Large intestine (tissue), 12 donors: ENCODE results near the gene MDM4. TPM values are rescaled to one million over a fixed set of nuclear protein-coding genes. Genes with fewer than 3 reads are reported as not detected.

Source experiments
- DNase-seq, 2 donors: peaks; one replicate each; pipeline versions ENCODE4 v3.0.0 to v3.0.0-alpha.2; 2013
- H3K27ac ChIP-seq: one replicate; pipeline ENCODE4 v1.5.1; 2013; ENCODE audit warnings: low read length
- H3K27me3 ChIP-seq: 2 replicates; pipeline ENCODE4 v1.6.1; 2013; ENCODE audit warnings: low read length; ENCODE audit not compliant: control insufficient read depth, insufficient read depth
- H3K36me3 ChIP-seq: 2 replicates; pipeline ENCODE4 v1.6.1; 2013; ENCODE audit warnings: low read length; ENCODE audit not compliant: control insufficient read depth, insufficient read depth
- H3K4me1 ChIP-seq: one replicate; pipeline ENCODE4 v1.6.1; 2013; ENCODE audit warnings: low read length; ENCODE audit not compliant: control insufficient read depth, insufficient read depth
- H3K4me3 ChIP-seq: one replicate; pipeline ENCODE4 v1.5.1; 2013; ENCODE audit warnings: low read length
- H3K9me3 ChIP-seq: one replicate; pipeline ENCODE4 v1.6.1; 2013; ENCODE audit warnings: mild to moderate bottlenecking, low read depth, low read length, moderate library complexity; ENCODE audit not compliant: control insufficient read depth
- WGBS: methylation state at CpG from one replicate; pipeline ENCODE4 v1.1.5; 2013; ENCODE audit warnings: low lambda C conversion rate; ENCODE audit not compliant: insufficient coverage; 5-methylcytosine and 5-hydroxymethylcytosine counted together
- long read RNA-seq, 11 donors: transcript quantifications; one replicate each; lab custom pipeline, GENCODE V29; 2026
- polyA plus RNA-seq: library from polyadenylated mRNA; unstranded; fragments of 120-200 nt; gene quantifications from one replicate; pipeline ENCODE4 v1.2.1, GENCODE V29; 2013

The MDM4 gene
- polyA plus RNA-seq: 40.1 TPM
- long read RNA-seq, donor 1: 0 reads
- long read RNA-seq, donor 2, full-length matches to known transcripts: 4 of 4 reads
- long read RNA-seq, donor 2, partial matches to known transcripts: 0 of 4 reads
- long read RNA-seq, donor 2, other reads (novel, unspliced or antisense): 0 of 4 reads
- long read RNA-seq, donor 3: 0 reads
- long read RNA-seq, donor 4: 0 reads
- long read RNA-seq, donor 5, full-length matches to known transcripts: 1 of 1 reads
- long read RNA-seq, donor 5, partial matches to known transcripts: 0 of 1 reads
- long read RNA-seq, donor 5, other reads (novel, unspliced or antisense): 0 of 1 reads
- long read RNA-seq, donor 6, full-length matches to known transcripts: 4 of 4 reads
- long read RNA-seq, donor 6, partial matches to known transcripts: 0 of 4 reads
- long read RNA-seq, donor 6, other reads (novel, unspliced or antisense): 0 of 4 reads
- long read RNA-seq, donor 7, full-length matches to known transcripts: 3 of 3 reads
- long read RNA-seq, donor 7, partial matches to known transcripts: 0 of 3 reads
- long read RNA-seq, donor 7, other reads (novel, unspliced or antisense): 0 of 3 reads
- long read RNA-seq, donor 8, full-length matches to known transcripts: 6 of 42 reads
- long read RNA-seq, donor 8, partial matches to known transcripts: 36 of 42 reads
- long read RNA-seq, donor 8, other reads (novel, unspliced or antisense): 0 of 42 reads
- long read RNA-seq, donor 9: 0 reads
- long read RNA-seq, donor 10, full-length matches to known transcripts: 1 of 1 reads
- long read RNA-seq, donor 10, partial matches to known transcripts: 0 of 1 reads
- long read RNA-seq, donor 10, other reads (novel, unspliced or antisense): 0 of 1 reads
- long read RNA-seq, donor 11, full-length matches to known transcripts: 4 of 11 reads
- long read RNA-seq, donor 11, partial matches to known transcripts: 7 of 11 reads
- long read RNA-seq, donor 11, other reads (novel, unspliced or antisense): 0 of 11 reads

GRCh38 chr1:204516180-204516879 lies at the start of gene MDM4:
MDM4 (plus strand) TSS chr1:204516406; CDS start chr1:204525519, 9,113 bp downstream.
- H3K4me3 ChIP-seq: peak within 1 kb of the TSS; percentile 96
- 0% methylated on average over 11 of the region's 43 CpGs for WGBS
- no peaks in the 10 kb centered on the region for H3K4me1 ChIP-seq
- peak within 1 kb of the TSS; percentile 97 for H3K27ac ChIP-seq
- peaks cover 14% of the 10 kb centered on the region for H3K36me3 ChIP-seq
- H3K9me3 ChIP-seq: no peaks in the 10 kb centered on the region
- DNase-seq: peak; percentile 96 to 99
- no peaks in the 10 kb centered on the region for H3K27me3 ChIP-seq

GRCh38 chr1:204466416-204467405 lies 49.5 kb upstream of the MDM4 start:
- Histone ChIP-seq H3K4me3 (no peak overlapping the region), H3K36me3 (peaks cover 70% of the 10 kb centered on the region), H3K27ac (no peak overlapping the region), H3K4me1 (peaks cover 5% of the 10 kb centered on the region), H3K9me3 (no peaks in the 10 kb centered on the region), H3K27me3 (no peaks in the 10 kb centered on the region)
- WGBS: no CpG with 5 or more reads among the region's 17 CpGs
- no peak for DNase-seq

GRCh38 chr1:204468206-204468605 lies 48.0 kb upstream of the MDM4 start:
- H3K36me3 ChIP-seq: peaks cover 55% of the 10 kb centered on the region
- no peaks in the 10 kb centered on the region for H3K9me3 ChIP-seq
- H3K27me3 ChIP-seq: no peaks in the 10 kb centered on the region
- H3K27ac ChIP-seq: no peak overlapping the region
- H3K4me1 ChIP-seq: peaks cover 5% of the 10 kb centered on the region
- no peak for DNase-seq
- WGBS: 94% methylated on average over 4 of the region's 10 CpGs
- no peak overlapping the region for H3K4me3 ChIP-seq

GRCh38 chr1:204468766-204469302 lies 47.4 kb upstream of the MDM4 start:
- DNase-seq: no peak
- WGBS: no CpG with 5 or more reads among the region's 18 CpGs
- no peak overlapping the region for H3K27ac ChIP-seq
- peaks cover 50% of the 10 kb centered on the region for H3K36me3 ChIP-seq
- no peak overlapping the region for H3K4me3 ChIP-seq
- H3K4me1 ChIP-seq: peaks cover 5% of the 10 kb centered on the region
- H3K9me3 ChIP-seq: no peaks in the 10 kb centered on the region
- H3K27me3 ChIP-seq: no peaks in the 10 kb centered on the region

GRCh38 chr1:204469304-204469703 lies 46.9 kb upstream of the MDM4 start:
- Histone ChIP-seq H3K9me3 (no peaks in the 10 kb centered on the region), H3K4me3 (no peak overlapping the region), H3K36me3 (peaks cover 46% of the 10 kb centered on the region), H3K27me3 (no peaks in the 10 kb centered on the region), H3K4me1 (peaks cover 5% of the 10 kb centered on the region), H3K27ac (no peak overlapping the region)
- no peak for DNase-seq
- no CpG with 5 or more reads among the region's 10 CpGs for WGBS

GRCh38 chr1:204471687-204472086 lies 44.5 kb upstream of the MDM4 start:
- Histone ChIP-seq H3K9me3 (no peaks in the 10 kb centered on the region), H3K4me1 (no peaks in the 10 kb centered on the region)
- no peak for DNase-seq

GRCh38 chr1:204472660-204473059 lies 43.5 kb upstream of the MDM4 start:
- no peak overlapping the region for H3K4me3 ChIP-seq
- DNase-seq: no peak
- no peaks in the 10 kb centered on the region for H3K9me3 ChIP-seq
- WGBS: no CpG with 5 or more reads among the region's 2 CpGs
- peaks cover 18% of the 10 kb centered on the region for H3K36me3 ChIP-seq
- no peaks in the 10 kb centered on the region for H3K27me3 ChIP-seq
- H3K27ac ChIP-seq: no peak overlapping the region
- H3K4me1 ChIP-seq: peaks cover 3% of the 10 kb centered on the region

More at GRCh38 chr1:204471687-204472086, 44.5 kb upstream of the MDM4 start:
- Histone ChIP-seq H3K36me3 (peaks cover 26% of the 10 kb centered on the region), H3K27ac (no peak overlapping the region), H3K27me3 (no peaks in the 10 kb centered on the region), H3K4me3 (no peak overlapping the region)
- WGBS: no CpG with 5 or more reads among the region's 4 CpGs

- DNase-seq: no peak
- H3K4me1 ChIP-seq: peaks cover 6% of the 10 kb centered on the region
- WGBS: no CpG with 5 or more reads among the region's 1 CpG
- peaks cover 13% of the 10 kb centered on the region for H3K36me3 ChIP-seq
- H3K9me3 ChIP-seq: no peaks in the 10 kb centered on the region
- no peaks in the 10 kb centered on the region for H3K27me3 ChIP-seq
- H3K4me3 ChIP-seq: no peak overlapping the region
- no peak overlapping the region for H3K27ac ChIP-seq
Observed at GRCh38 chr1:204473400-204473965, 42.7 kb upstream of the MDM4 start.
